Kidney (tissue), 14 donors: Measurements from ENCODE around the gene ZNF521. TPM values are rescaled to one million over a fixed set of nuclear protein-coding genes. Genes with fewer than 3 reads are reported as not detected.

ENCODE experiments used
- DNase-seq, 5 donors: peaks; one replicate each; pipeline ENCODE4 v3.0.0-alpha.2; 2013 to 2020
- FAIRE-seq: peaks from 2 replicates; lab custom pipeline; 2012; peaks lifted over from hg19 to GRCh38; lab: Jason Lieb, UNC
- H3K27ac ChIP-seq, 2 donors: one replicate each; pipeline ENCODE4 v1.7.0; 2013; ENCODE audit warnings: low read depth in 2 of 2, low read length in 2 of 2, inconsistent platforms in 1 of 2
- H3K27me3 ChIP-seq: one replicate; pipeline ENCODE4 v1.7.1; 2013; ENCODE audit warnings: low read length, inconsistent platforms; ENCODE audit not compliant: control insufficient read depth, insufficient read depth
- H3K36me3 ChIP-seq, 3 donors: one replicate each; pipeline versions ENCODE4 v1.7.0 to v1.7.1; 2013; ENCODE audit warnings: low read length in 3 of 3, control low read depth in 1 of 3, inconsistent platforms in 1 of 3; ENCODE audit not compliant: insufficient read depth in 3 of 3, control insufficient read depth in 2 of 3
- H3K4me1 ChIP-seq, 3 donors: one replicate each; pipeline versions ENCODE4 v1.7.0 to v1.7.1; 2013; ENCODE audit warnings: low read length in 3 of 3, inconsistent platforms in 1 of 3, low read depth in 1 of 3; ENCODE audit not compliant: control insufficient read depth in 2 of 3, insufficient read depth in 2 of 3
- H3K4me3 ChIP-seq, 3 donors: one replicate each; pipeline versions ENCODE4 v1.7.0 to v1.8.1; 2013; ENCODE audit warnings: low read length in 3 of 3, control low read depth in 1 of 3, inconsistent platforms in 1 of 3
- H3K9ac ChIP-seq, 3 donors: one replicate each; pipeline versions ENCODE4 v1.7.0 to v1.7.1; 2013; ENCODE audit warnings: low read length in 3 of 3, control low read depth in 1 of 3, inconsistent platforms in 1 of 3
- H3K9me3 ChIP-seq, 3 donors: one replicate each; pipeline versions ENCODE4 v1.7.0 to v1.7.1; 2013; ENCODE audit warnings: low read length in 3 of 3, control low read depth in 1 of 3, inconsistent platforms in 1 of 3; ENCODE audit not compliant: control insufficient read depth in 2 of 3, insufficient read depth in 1 of 3
- intact Hi-C: fragments of 100-400 bp; cut with DNase I; formaldehyde crosslinking; loops from one replicate; pipeline ENCODE4 v1.11.1; 2022
- polyA plus RNA-seq: library from polyadenylated mRNA; stranded (reverse); fragments of 350-450 nt; fragmentation: Illumina TruSeq; extraction: RNeasy Lipid Tissue Mini Kit (QIAGEN cat#74804); gene quantifications from one replicate; pipeline ENCODE4 v1.2.3, GENCODE V29; 2014; ENCODE audit warnings: low read depth, low replicate concordance; ENCODE audit not compliant: insufficient read depth
- total RNA-seq: library from RNA; stranded (reverse); fragmentation: NEBNext Ultra II Directional; extraction: Animal tissue kit (Norgen Biotek cat#: 25700); gene quantifications from one replicate; pipeline ENCODE4 v1.2.1, GENCODE V29; 2021
- TF ChIP-seq, protein P1 (sequence below): IDR thresholded peaks from 3 replicates; pipeline ENCODE4 v1.5.1; 2012; ENCODE audit warnings: mild to moderate bottlenecking, moderate library complexity, borderline replicate concordance; ENCODE audit not compliant: insufficient read depth; ENCODE audit errors: extremely low read depth
- donor health status: control.
- donor health status: control.
- donor health status: control.
- donor health status: control.
- donor health status: control.
- donor health status: DM: yes; HTN: yes; CAD: no.
- donor health status: Normal renal cell carcinoma (clear cell type).

The ZNF521 gene
- total and polyA plus RNA-seq, 2 donors from 2014 or later, result 1.8 to 18.0 TPM

DNA sequence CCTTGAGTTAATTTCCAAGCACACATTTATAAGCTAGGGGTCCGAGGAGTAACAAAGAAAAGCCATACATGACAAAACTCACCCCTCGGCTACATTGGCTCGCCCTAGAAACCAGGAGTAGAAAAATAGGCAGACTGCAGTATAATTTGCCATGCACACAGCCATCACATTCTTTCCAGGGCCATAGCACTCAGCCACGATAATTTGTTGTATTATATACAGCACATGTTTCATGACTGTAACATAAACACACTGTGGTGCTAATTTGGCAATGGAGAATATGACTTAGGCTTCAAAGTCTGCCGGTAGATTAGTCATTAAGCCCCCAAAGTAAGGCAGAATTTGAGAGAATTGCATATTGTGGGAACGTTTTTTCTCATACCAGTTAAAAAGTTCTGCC is 254.9 kb downstream of the ZNF521 start:
- Histone ChIP-seq H3K4me1 (no peaks in the 10 kb centered on the region), H3K27me3 (no peaks in the 10 kb centered on the region), H3K9ac (no peak overlapping the region), H3K9me3 (no peaks in the 10 kb centered on the region), H3K36me3 (no peaks in the 10 kb centered on the region), H3K4me3 (no peak overlapping the region), H3K27ac (no peak overlapping the region)
- intact Hi-C loops, result no loop called here
- TF ChIP-seq, protein P1, sequence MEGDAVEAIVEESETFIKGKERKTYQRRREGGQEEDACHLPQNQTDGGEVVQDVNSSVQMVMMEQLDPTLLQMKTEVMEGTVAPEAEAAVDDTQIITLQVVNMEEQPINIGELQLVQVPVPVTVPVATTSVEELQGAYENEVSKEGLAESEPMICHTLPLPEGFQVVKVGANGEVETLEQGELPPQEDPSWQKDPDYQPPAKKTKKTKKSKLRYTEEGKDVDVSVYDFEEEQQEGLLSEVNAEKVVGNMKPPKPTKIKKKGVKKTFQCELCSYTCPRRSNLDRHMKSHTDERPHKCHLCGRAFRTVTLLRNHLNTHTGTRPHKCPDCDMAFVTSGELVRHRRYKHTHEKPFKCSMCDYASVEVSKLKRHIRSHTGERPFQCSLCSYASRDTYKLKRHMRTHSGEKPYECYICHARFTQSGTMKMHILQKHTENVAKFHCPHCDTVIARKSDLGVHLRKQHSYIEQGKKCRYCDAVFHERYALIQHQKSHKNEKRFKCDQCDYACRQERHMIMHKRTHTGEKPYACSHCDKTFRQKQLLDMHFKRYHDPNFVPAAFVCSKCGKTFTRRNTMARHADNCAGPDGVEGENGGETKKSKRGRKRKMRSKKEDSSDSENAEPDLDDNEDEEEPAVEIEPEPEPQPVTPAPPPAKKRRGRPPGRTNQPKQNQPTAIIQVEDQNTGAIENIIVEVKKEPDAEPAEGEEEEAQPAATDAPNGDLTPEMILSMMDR, result no peak
- no peak for DNase-seq
- no peak for FAIRE-seq

DNA sequence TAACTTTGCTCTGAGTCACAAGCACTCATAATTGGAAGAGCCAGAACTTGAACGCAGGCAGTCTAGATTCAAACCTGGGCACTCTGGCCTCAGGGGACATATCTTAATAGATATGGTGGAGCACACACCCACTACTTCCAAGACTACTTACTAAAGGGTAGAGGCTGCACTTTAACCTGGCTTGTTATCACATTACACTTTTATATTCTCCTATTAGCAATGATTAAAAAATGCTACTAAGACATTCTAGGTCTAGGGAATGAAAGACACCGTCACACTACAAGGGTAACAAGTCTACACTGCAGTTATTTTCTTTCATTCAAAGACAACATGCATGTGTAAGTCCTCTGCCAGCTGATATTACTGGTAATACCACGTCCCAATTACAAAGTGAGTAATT is 258.8 kb downstream of the ZNF521 start:
- TF ChIP-seq, protein P1, result no peak
- no peak for DNase-seq
- no peaks in the 10 kb centered on the region for H3K9me3 ChIP-seq
- FAIRE-seq, result no peak
- intact Hi-C loops, result no loop called here
- no peaks in the 10 kb centered on the region for H3K36me3 ChIP-seq
- no peaks in the 10 kb centered on the region for H3K4me1 ChIP-seq
- H3K9ac ChIP-seq, result no peak overlapping the region
- no peak overlapping the region for H3K4me3 ChIP-seq
- H3K27me3 ChIP-seq, result no peaks in the 10 kb centered on the region
- no peak overlapping the region for H3K27ac ChIP-seq

DNA sequence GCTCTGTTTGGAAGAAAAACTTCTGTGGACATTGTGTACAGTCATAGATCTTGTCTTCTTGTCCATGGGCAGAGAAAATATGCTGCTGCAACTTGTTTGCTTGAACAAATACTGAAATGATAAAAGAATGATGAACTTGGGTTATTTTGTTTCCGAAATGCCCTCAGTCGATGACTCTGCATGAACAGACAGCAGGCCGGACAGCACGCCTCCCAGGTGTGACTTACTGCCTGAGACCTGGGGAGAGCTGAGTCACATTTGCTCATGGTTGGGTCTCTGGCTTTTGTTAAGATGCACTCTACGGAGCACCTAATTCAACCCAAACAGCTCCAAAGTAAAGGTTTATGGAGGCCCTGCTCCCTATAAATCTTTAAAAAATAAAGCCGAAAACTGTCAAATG is 262.5 kb downstream of the ZNF521 start:
- no peaks in the 10 kb centered on the region for H3K9me3 ChIP-seq
- intact Hi-C loops, result no loop called here
- H3K36me3 ChIP-seq, result no peaks in the 10 kb centered on the region
- TF ChIP-seq, protein P1, result no peak
- no peak overlapping the region for H3K27ac ChIP-seq
- DNase-seq (no peak), FAIRE-seq (no peak)
- no peak overlapping the region for H3K9ac ChIP-seq
- no peaks in the 10 kb centered on the region for H3K4me1 ChIP-seq
- no peak overlapping the region for H3K4me3 ChIP-seq
- no peaks in the 10 kb centered on the region for H3K27me3 ChIP-seq

DNA sequence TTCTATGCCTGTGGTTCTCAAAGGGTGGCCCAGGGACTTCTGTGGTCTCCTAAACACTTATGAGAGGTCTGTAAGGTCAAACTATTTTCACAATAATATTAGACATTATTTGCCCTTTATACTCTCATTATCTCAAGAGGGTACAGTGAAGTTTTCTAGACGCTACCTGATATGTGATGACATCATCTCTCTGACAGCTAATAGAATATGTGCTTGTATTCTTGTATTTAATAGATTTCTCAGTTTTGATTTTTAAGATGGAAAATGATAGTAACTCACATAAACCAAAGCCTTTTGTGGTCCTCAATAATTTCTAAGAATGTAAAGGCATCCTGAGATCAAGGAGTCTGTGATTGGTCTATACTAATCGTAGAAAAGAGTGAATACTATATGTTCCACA is 265.1 kb downstream of the ZNF521 start:
- FAIRE-seq, result no peak
- H3K9ac ChIP-seq, result no peak overlapping the region
- H3K36me3 ChIP-seq, result no peaks in the 10 kb centered on the region
- no peak for DNase-seq
- H3K4me3 ChIP-seq, result no peak overlapping the region
- no peak overlapping the region for H3K27ac ChIP-seq
- intact Hi-C loops, result no loop called here
- no peaks in the 10 kb centered on the region for H3K9me3 ChIP-seq
- no peaks in the 10 kb centered on the region for H3K27me3 ChIP-seq
- no peaks in the 10 kb centered on the region for H3K4me1 ChIP-seq
- TF ChIP-seq, protein P1, result no peak
